Left lung (tissue), 10 donors: ENCODE data around the gene ZCCHC12. TPM values are rescaled to one million over a fixed set of nuclear protein-coding genes. Genes with fewer than 3 reads are reported as not detected.

ENCODE experiments used
- ATAC-seq: fragments of 200-7000 bp; cut with Tn5 transposase; one replicate; pipeline ENCODE4 v1.9.1; 2020; ENCODE audit warnings: moderate library complexity
- DNase-seq, 4 donors: peaks; one replicate each; pipeline ENCODE4 v3.0.0-alpha.2; 2013 to 2020
- H3K27ac ChIP-seq, 2 donors: fragments of 200-600 bp; sonication (generic) in 1 of 2; one replicate each; pipeline versions ENCODE4 v1.5.0 to v1.8.0; 2020 to 2021
- H3K27me3 ChIP-seq, 2 donors: fragments of 200-600 bp; sonication (generic) in 1 of 2; one replicate each; pipeline versions ENCODE4 v1.5.0 to v1.8.0; 2020 to 2021
- H3K36me3 ChIP-seq, 2 donors: fragments of 200-600 bp; sonication (generic) in 1 of 2; one replicate each; pipeline versions ENCODE4 v1.5.0 to v1.8.0; 2020 to 2021
- H3K4me1 ChIP-seq, 2 donors: fragments of 200-600 bp; one replicate each; pipeline ENCODE4 v1.8.0; 2021
- H3K4me3 ChIP-seq, 2 donors: fragments of 200-600 bp; sonication (generic) in 1 of 2; one replicate each; pipeline versions ENCODE4 v1.5.0 to v1.8.0; 2020 to 2021; ENCODE audit warnings: mild to moderate bottlenecking in 1 of 2
- H3K9me3 ChIP-seq, 2 donors: fragments of 200-600 bp; sonication (generic) in 1 of 2; one replicate each; pipeline versions ENCODE4 v1.5.0 to v1.8.0; 2020 to 2021
- intact Hi-C, 2 donors: fragments of 100-400 bp; cut with DNase I; formaldehyde crosslinking; loops; one replicate each; pipeline versions ENCODE4 v1.11.2 to v1.14.2; 2022
- polyA plus RNA-seq, 6 donors: library from polyadenylated mRNA; unstranded; fragments of 120-200 nt; gene quantifications; one replicate each; pipeline ENCODE4 v1.2.1, GENCODE V29; 2013; ENCODE audit not compliant: insufficient read length in 6 of 6
- total RNA-seq, 2 donors: library from RNA; stranded (reverse); fragmentation: NEBNext Ultra II Directional; extraction: Animal tissue kit (Norgen Biotek cat#: 25700); gene quantifications; one replicate each; pipeline ENCODE4 v1.2.1, GENCODE V29; 2021
- TF ChIP-seq, protein P1 (sequence below), 2 donors: fragments of 200-600 bp; sonication (generic) in 1 of 2; IDR thresholded peaks; one replicate each; pipeline versions ENCODE4 v1.5.0 to v1.8.0; 2021; ENCODE audit warnings: antibody characterized with exemption in 2 of 2
- donor health status: DM: no; HTN: yes; CAD: no.
- donor health status: DM: no; HTN: no; CAD: no.

ZCCHC12 gene
- total and polyA plus RNA-seq, 8 donors, result 0.27 to 0.93 (median 0.51) TPM; not detected in 1

DNA sequence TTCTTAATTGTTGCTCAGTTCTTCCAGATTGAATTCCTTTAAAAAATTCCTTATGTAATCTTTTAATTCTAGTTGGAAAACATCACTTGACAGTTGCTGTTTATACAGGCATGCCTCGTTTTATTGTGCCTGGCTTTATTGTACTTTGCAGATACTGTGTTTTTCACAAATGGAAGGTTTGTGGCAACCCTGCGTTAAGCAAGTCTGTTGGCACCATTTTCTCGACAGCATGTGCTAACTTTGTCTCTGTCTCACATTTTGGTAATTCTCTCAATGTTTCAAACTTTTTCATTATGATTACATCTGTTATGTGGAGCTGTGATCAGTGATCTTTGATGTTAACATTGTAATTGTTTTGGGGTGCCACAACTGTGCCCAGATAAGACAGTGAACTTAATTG is 33.4 kb downstream of the ZCCHC12 start:
- Histone ChIP-seq H3K27ac (no peak overlapping the region), H3K36me3 (no peaks in the 10 kb centered on the region), H3K4me1 (no peaks in the 10 kb centered on the region), H3K9me3 (no peaks in the 10 kb centered on the region), H3K4me3 (no peak overlapping the region), H3K27me3 (no peaks in the 10 kb centered on the region)
- no peak for DNase-seq
- TF ChIP-seq, protein P1, sequence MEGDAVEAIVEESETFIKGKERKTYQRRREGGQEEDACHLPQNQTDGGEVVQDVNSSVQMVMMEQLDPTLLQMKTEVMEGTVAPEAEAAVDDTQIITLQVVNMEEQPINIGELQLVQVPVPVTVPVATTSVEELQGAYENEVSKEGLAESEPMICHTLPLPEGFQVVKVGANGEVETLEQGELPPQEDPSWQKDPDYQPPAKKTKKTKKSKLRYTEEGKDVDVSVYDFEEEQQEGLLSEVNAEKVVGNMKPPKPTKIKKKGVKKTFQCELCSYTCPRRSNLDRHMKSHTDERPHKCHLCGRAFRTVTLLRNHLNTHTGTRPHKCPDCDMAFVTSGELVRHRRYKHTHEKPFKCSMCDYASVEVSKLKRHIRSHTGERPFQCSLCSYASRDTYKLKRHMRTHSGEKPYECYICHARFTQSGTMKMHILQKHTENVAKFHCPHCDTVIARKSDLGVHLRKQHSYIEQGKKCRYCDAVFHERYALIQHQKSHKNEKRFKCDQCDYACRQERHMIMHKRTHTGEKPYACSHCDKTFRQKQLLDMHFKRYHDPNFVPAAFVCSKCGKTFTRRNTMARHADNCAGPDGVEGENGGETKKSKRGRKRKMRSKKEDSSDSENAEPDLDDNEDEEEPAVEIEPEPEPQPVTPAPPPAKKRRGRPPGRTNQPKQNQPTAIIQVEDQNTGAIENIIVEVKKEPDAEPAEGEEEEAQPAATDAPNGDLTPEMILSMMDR (IDR thresholded peaks at IDR 0.05), result no peak
- intact Hi-C loops, result no loop called here
- ATAC-seq, result no peak

DNA sequence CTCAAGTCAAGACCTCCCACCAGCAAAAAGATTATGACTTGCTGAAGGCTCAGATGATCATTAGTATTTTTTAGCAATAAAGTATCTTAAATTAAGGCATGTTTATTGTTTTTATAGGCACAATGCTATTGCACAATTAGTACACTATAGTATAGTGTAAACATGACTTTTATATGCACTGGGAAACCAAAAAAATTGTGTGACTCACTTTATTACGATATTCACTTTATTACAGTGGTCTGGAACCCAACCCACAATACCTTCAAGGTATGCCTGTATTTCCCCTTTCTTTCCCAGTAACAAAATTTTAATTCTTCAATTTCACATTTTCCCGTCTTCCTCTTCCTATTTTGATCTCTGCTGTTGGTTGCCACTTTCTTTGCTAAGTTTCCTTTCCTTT is 37.7 kb downstream of the ZCCHC12 start:
- Histone ChIP-seq H3K4me1 (no peaks in the 10 kb centered on the region), H3K27me3 (no peaks in the 10 kb centered on the region), H3K27ac (no peak overlapping the region), H3K9me3 (no peaks in the 10 kb centered on the region), H3K4me3 (no peak overlapping the region), H3K36me3 (no peaks in the 10 kb centered on the region)
- DNase-seq (no peak), ATAC-seq (no peak)
- intact Hi-C loops, result no loop called here
- TF ChIP-seq, protein P1 (IDR thresholded peaks at IDR 0.05), result no peak

DNA sequence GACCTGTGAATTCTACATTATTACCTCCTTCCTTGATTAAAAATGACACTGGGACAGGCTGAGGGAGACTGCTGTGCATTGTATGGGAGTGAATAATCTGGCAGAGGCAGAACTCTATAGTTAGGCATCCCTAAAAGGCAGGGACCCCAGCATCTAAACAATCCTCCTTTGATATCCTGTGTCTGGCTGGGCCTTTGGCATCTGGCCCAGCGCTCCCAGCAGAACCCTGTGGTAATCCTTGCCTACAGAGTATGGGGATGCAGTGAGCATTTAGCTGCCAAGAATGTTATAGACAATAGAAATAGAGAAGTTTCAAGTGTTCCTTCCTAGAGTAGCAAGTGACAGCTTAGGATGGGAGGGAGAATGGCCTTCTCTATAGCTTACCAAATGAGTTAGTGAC is 38.5 kb downstream of the ZCCHC12 start:
- no peaks in the 10 kb centered on the region for H3K9me3 ChIP-seq
- no peaks in the 10 kb centered on the region for H3K36me3 ChIP-seq
- TF ChIP-seq, protein P1 (IDR thresholded peaks at IDR 0.05), result no peak
- ATAC-seq (no peak), DNase-seq (no peak)
- H3K4me3 ChIP-seq, result no peak overlapping the region
- no peaks in the 10 kb centered on the region for H3K4me1 ChIP-seq
- intact Hi-C loops, result no loop called here
- H3K27me3 ChIP-seq, result no peaks in the 10 kb centered on the region
- no peak overlapping the region for H3K27ac ChIP-seq

DNA sequence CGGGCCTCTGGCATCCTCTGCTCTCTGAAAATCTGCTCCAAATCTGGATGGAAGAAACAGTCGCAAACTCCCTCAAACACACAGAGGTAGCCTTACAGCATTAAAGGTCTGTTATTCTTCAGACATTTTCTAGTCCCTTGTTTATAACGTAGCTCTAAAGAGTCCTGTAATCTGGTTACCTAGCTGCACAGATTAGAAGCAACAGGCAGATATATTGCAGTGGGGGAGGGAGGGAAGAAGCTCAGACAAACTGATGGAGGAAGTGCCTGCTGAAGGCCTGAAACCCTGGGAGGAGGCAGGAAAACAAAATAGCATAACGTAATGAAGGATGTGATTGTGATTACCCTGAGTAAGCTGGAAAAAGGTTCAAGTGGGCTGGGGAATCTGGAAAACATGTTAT is 39.4 kb downstream of the ZCCHC12 start:
- TF ChIP-seq, protein P1 (IDR thresholded peaks at IDR 0.05), result no peak
- Histone ChIP-seq H3K4me3 (no peak overlapping the region), H3K27ac (no peak overlapping the region), H3K4me1 (no peaks in the 10 kb centered on the region), H3K9me3 (no peaks in the 10 kb centered on the region), H3K27me3 (no peaks in the 10 kb centered on the region), H3K36me3 (no peaks in the 10 kb centered on the region)
- intact Hi-C loops, result no loop called here
- DNase-seq (no peak), ATAC-seq (no peak)

DNA sequence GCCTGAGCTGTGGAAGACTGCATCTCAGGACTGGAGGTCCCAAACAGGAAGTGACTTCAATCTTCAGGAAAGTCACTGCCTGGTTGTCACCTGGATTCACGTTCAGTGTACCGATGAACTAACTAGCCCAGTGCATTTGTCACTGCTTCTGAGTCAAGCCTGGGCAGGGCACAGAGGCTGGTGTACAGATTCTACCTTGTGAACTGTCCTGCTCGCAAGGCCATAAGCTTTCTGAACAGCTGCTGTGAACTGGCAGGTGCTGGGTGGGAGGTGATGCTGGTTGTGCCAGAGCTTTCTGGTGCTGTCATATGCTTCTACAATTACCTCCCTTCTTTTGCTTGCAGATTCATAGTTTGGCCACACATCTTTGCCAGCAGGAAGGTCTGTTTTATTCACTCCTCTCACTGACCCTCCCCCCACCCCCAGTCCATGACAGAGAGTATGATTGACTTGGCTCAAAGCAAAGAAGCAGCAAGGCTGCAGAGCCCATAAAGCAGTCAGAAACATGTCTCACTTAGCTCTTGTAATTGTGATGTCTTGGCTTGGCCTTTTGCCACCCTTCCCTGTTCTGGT is 40.5 kb downstream of the ZCCHC12 start:
- no peaks in the 10 kb centered on the region for H3K27me3 ChIP-seq
- H3K36me3 ChIP-seq, result no peaks in the 10 kb centered on the region
- intact Hi-C loops, result no loop called here
- ATAC-seq (no peak), DNase-seq (no peak)
- no peak overlapping the region for H3K4me3 ChIP-seq
- TF ChIP-seq, protein P1 (IDR thresholded peaks at IDR 0.05), result no peak
- H3K4me1 ChIP-seq, result no peaks in the 10 kb centered on the region
- no peaks in the 10 kb centered on the region for H3K9me3 ChIP-seq
- H3K27ac ChIP-seq, result no peak overlapping the region
